ENCODE data around the gene SLC18B1.

SLC18B1 gene

DNA sequence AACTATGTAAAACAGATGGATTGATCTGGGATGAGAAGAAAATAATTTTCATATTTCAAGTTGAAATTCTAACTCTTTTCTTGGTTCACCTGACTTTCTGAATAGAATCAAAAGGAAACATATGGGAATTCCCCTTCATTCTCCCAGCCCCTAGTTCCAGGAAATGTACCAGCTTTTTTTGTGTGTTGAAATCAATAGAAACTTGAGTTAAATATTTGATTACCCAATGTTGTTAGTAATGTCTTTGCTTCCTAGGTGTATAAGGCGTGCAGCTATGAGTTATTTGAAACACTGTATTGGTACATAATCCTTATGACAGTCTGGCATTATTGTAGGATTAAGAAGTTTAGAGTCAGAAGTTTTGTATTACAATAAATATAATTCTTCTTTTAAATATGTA is 62.2 kb downstream of the SLC18B1 start:
- DNase-seq, result no peak

DNA sequence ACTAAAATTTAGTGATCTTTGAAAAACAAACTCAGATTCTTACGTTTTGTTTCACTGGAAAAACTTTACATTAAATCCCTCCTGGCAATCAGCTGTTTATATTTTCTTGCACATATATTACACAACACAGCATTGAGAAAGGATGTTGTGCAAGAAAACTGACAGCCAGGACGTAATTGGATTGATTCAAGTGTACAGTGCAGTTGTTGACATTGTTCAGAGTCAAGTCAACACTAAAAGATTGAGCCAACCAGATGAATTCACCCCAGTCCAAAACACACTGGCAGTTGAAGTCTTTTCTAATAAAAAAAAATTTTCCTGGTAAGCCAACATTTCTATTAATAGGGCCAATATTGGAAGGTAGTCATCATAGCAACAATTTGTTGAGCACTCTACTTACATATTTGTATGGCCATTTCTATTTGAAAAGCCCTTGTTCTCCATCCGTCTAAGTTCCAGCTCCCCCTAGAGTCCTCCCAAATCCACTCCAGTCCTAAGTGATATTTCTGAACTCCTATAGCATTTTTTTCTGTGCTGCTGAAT is 63.7 kb downstream of the SLC18B1 start:
- no peak for DNase-seq

DNA sequence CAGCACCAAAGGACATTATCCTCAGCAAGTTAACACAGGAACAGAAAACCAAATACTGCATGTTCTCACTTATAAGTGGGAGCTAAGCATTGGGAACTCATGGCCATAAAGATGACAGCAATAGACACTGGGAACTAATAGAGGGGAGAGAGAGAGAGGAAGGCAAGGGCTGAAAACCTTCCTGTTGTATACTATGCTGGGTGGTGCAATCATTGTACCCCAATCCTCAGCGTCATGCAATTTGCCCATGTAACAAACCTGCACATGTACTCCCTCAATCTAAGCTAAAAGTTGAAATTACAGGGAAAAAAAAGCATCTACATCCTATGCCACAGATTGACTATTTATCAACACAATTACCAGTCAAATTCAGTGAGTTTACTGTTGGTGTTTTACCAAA is 64.6 kb downstream of the SLC18B1 start:
- no peak for DNase-seq

DNA sequence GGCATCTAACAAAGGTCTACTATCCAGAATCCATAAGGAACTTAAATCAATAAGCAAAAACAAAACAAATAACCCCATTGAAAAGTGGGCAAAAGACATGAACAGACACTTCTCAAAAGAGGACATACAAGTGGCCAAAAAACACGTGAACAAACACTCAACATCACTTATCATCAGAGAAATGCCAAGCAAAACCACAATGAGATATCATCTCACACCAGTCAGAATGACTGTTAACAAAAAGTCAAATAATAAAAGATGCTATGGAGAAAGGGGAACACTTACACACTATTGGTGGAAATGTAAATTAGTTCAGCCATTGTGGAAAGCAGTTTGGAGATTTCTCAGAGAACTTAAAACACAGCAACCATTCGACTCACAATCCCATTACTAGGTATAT is 65.2 kb downstream of the SLC18B1 start:
- no peak for DNase-seq

DNA sequence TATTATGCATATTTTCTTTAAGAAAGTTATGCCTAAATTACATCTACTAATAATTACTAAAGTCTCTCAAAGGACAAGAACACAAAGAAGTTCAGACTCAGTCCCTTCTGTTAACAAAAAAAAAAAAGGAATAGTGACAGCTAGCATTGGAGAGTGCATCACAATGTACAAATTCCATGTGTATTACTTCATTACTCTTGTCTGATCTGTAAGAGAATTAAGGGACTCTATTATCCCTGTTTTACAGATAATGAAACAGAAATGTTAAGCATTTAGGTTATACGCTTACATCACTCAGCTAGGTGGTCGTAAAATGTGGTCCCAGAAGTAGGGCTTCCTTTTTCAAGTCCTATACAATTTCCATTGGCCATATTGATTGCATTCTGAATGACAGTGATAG is 67.4 kb downstream of the SLC18B1 start:
- DNase-seq, result no peak

DNA sequence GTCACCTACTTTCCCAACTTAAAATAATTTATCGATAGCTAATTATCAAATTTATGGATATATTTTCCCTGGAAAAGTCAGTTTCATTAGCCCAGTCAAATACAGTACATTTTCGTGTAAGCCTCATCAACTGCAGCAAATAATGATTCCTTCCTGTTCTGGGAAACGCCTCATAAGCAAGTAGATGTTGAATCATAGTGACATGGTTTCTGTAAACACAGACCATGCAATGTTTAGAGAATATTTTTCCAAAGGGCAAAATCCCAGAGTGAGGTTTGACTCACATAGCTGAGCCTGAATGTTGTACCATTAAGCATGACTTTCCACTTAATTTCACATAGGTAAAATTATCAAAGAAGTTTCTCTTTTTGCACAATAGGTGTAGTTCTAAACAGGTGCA is 67.9 kb downstream of the SLC18B1 start:
- no peak for DNase-seq

DNA sequence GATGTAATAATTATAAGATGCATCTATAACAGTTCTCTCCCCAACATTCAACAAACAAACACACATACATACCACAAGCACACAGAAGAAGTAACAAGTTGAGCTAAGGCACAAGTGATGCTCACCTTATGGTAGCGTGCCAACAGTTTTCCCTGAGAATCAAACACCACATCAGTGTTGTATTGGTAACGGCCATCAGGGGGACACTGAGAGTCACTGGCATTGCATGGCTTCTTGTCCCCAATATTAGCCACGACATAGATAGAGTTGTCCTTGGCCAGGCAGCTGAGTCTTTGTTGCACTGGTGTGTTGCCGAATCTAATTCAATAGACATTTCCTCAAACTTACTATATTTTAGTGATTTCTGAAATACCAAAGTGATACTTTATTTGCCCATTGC is 69.8 kb downstream of the SLC18B1 start:
- no peak for DNase-seq

DNA sequence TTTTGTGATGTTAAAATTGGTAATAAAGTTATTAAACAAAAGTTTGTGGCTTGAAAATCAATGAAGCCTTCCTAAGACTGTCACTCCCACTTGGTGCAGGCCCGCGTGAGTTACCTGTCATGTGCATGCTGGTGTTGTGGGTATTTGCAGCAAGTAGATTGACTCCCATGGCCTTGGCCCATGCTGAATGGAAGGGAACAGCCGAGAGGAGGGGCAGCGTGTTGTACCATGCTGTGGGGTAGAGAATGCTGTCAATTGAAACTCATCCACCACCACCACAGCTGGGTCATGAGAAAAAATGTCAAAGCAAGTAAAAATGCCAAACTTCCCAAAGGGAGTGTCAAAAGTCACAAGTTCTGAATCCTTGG is 71.8 kb downstream of the SLC18B1 start:
- no peak for DNase-seq

DNA sequence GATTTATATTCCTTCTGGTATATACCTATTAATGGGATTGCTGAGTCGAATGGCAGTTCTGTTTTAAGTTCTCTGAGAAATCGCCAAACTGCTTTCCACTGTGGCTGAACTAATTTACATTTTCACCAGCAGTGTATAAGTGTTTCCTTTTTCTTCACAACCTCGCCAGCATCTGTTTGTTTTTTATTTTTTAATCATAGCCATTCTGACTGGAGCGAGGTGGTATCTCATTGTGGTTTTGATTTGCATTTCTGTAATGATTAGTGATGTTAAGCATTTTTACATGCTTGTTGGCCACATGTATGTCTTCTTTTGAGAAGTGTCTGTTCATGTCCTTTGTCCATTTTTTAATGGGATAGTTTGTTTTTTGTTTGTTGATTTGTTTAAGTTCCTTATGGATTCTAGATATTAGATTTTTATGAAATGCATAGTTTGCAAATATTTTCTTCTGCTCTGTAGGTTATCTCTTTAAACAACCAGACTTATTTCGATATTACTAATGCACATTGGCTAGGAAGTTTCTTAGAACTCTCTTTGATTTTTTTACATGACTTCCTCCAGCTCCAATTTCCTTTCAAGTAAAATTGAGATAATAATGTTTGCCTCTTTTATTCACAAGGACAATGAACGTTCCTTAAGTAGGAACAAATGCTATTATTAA is 72.4 kb downstream of the SLC18B1 start:
- DNase-seq, result no peak

DNA sequence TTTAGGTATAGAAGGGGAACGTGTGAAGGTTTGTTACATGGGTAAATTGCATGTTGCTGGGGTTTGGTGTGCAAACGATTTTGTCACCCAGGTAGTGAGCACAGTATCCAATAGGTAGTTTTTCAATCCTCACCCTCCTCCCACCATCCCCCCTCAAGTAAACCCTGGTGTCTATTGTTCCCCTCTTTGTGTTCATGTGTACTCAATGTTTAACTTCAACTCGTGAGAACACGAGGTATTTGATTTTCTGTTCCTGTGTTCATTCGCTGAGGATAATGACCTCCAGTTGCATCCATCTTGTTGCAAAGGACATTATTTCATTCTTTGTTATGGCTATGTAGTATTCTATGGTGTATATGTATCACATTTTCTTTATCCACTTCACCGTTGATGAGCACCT is 73.0 kb downstream of the SLC18B1 start:
- no peak for DNase-seq

DNA sequence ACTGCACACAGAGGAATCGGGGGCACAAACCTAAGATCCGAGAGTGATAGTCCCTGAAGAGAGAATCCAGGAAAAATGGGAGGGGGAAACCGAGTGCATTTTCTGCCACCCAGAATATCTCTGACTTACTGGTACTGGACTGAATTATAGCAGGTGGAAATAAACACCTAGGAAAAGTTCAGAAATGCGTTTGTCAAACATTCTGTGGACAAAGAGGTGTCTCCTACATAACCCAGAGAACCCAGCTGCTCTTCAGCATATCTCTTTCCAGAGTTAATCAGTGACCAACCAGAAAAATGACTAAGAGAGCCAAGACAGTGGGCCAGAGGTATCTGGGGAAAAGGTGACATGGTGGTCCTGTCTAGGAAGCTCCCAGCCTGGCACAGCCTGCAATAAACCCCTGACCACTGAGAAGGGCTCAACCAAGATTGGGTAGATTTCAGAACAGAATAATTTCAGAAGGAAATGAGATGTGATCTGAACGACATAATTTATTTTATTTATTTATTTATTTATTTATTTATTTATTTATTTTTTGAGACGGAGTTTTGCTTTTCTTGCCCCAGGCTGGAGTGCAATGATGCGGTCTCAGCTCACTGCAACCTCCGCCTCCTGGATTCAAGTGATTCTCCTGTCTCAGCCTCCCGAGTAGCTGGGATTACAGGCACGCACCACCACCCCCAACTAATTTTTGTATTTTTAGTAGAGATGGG is 78.5 kb downstream of the SLC18B1 start:
- DNase-seq, result no peak

All from NCI-H1694 treated with DMSO at 0.1 percent for 48 hours (cell line).